Adipocyte (in vitro differentiated cells): ENCODE measurements around the gene VRK2.

Source experiments
- DNase-seq: peaks from one replicate; pipeline ENCODE4 v3.0.0-alpha.2; 2015; ENCODE audit warnings: low read depth
- H3K27me3 ChIP-seq: replicated peaks from 2 replicates; pipeline ENCODE4 v1.7.0; 2013; ENCODE audit warnings: mild to moderate bottlenecking, low read length, moderate library complexity; ENCODE audit not compliant: control insufficient read depth, insufficient read depth
- H3K36me3 ChIP-seq: 2 replicates; pipeline ENCODE4 v1.7.0; 2013; ENCODE audit warnings: low read length, mild to moderate bottlenecking, moderate library complexity; ENCODE audit not compliant: control insufficient read depth, insufficient read depth, severe bottlenecking
- H3K4me1 ChIP-seq: 2 replicates; pipeline ENCODE4 v1.7.0; 2013; ENCODE audit warnings: mild to moderate bottlenecking, low read length, moderate library complexity; ENCODE audit not compliant: control insufficient read depth, insufficient read depth
- H3K4me3 ChIP-seq: 2 replicates; pipeline ENCODE4 v1.7.0; 2013; ENCODE audit warnings: mild to moderate bottlenecking, low read length, moderate library complexity
- H3K9ac ChIP-seq: 2 replicates; pipeline ENCODE4 v1.7.0; 2013; ENCODE audit warnings: mild to moderate bottlenecking, low read length, moderate library complexity
- H3K9me3 ChIP-seq: 2 replicates; pipeline ENCODE4 v1.7.0; 2013; ENCODE audit warnings: mild to moderate bottlenecking, low read length, moderate library complexity; ENCODE audit not compliant: control insufficient read depth

VRK2 gene

GRCh38 chr2:58035352-58035751 lies 11.3 kb upstream of the VRK2 start:
- no peak overlapping the region for H3K4me3 ChIP-seq
- H3K9me3 ChIP-seq: no peaks in the 10 kb centered on the region
- DNase-seq: no peak
- no peaks in the 10 kb centered on the region for H3K4me1 ChIP-seq
- H3K9ac ChIP-seq: no peak overlapping the region
- no peaks in the 10 kb centered on the region for H3K27me3 ChIP-seq
- H3K36me3 ChIP-seq: no peaks in the 10 kb centered on the region

- Histone ChIP-seq H3K9ac (peak overlapping the region; percentile 28), H3K4me3 (peak overlapping the region; percentile 61), H3K27me3 (no peaks in the 10 kb centered on the region), H3K4me1 (peaks cover 8% of the 10 kb centered on the region), H3K9me3 (no peaks in the 10 kb centered on the region), H3K36me3 (no peaks in the 10 kb centered on the region)
- peak; percentile 65 for DNase-seq
These were observed 7.4 kb upstream of the VRK2 start for GRCh38 chr2:58039170-58039611.

GRCh38 chr2:58042486-58042970 lies 4.1 kb upstream of the VRK2 start:
- DNase-seq: peak; percentile 71
- no peaks in the 10 kb centered on the region for H3K9me3 ChIP-seq
- H3K4me3 ChIP-seq: no peak overlapping the region
- no peak overlapping the region for H3K9ac ChIP-seq
- H3K36me3 ChIP-seq: no peaks in the 10 kb centered on the region
- no peaks in the 10 kb centered on the region for H3K27me3 ChIP-seq
- peaks cover 17% of the 10 kb centered on the region for H3K4me1 ChIP-seq

- no peak overlapping the region for H3K9ac ChIP-seq
- no peaks in the 10 kb centered on the region for H3K9me3 ChIP-seq
- H3K27me3 ChIP-seq: no peaks in the 10 kb centered on the region
- peaks cover 26% of the 10 kb centered on the region for H3K4me1 ChIP-seq
- H3K4me3 ChIP-seq: no peak overlapping the region
- no peak for DNase-seq
- H3K36me3 ChIP-seq: no peaks in the 10 kb centered on the region
These were observed 2.5 kb upstream of the VRK2 start for GRCh38 chr2:58044145-58044544.

GRCh38 chr2:58045580-58046334 lies 849 bp upstream of the VRK2 start:
- Histone ChIP-seq H3K9ac (peak overlapping the region; percentile 91), H3K4me3 (peak overlapping the region; percentile 90), H3K9me3 (no peaks in the 10 kb centered on the region), H3K4me1 (peaks cover 26% of the 10 kb centered on the region), H3K27me3 (no peaks in the 10 kb centered on the region), H3K36me3 (no peaks in the 10 kb centered on the region)
- DNase-seq: no peak

GRCh38 chr2:58046335-58046584 lies 346 bp upstream of the VRK2 start:
- H3K9ac ChIP-seq: peak overlapping the region; percentile 91
- H3K36me3 ChIP-seq: no peaks in the 10 kb centered on the region
- no peaks in the 10 kb centered on the region for H3K27me3 ChIP-seq
- H3K4me1 ChIP-seq: peaks cover 26% of the 10 kb centered on the region
- H3K9me3 ChIP-seq: no peaks in the 10 kb centered on the region
- peak overlapping the region; percentile 90 for H3K4me3 ChIP-seq
- DNase-seq: no peak

GRCh38 chr2:58047373-58047935 lies 848 bp downstream of the VRK2 start:
- Histone ChIP-seq H3K4me1 (peaks cover 24% of the 10 kb centered on the region), H3K9ac (peak overlapping the region; percentile 91), H3K9me3 (no peaks in the 10 kb centered on the region), H3K36me3 (no peaks in the 10 kb centered on the region), H3K4me3 (peak overlapping the region; percentile 90), H3K27me3 (no peaks in the 10 kb centered on the region)
- DNase-seq: no peak

GRCh38 chr2:58047961-58048360 lies 1.4 kb downstream of the VRK2 start:
- Histone ChIP-seq H3K4me3 (peak overlapping the region; percentile 90), H3K4me1 (peaks cover 19% of the 10 kb centered on the region), H3K9me3 (no peaks in the 10 kb centered on the region), H3K9ac (peak overlapping the region; percentile 91), H3K36me3 (no peaks in the 10 kb centered on the region), H3K27me3 (no peaks in the 10 kb centered on the region)
- DNase-seq: peak; percentile 4

- DNase-seq: no peak
- no peak overlapping the region for H3K9ac ChIP-seq
- no peaks in the 10 kb centered on the region for H3K36me3 ChIP-seq
- no peaks in the 10 kb centered on the region for H3K27me3 ChIP-seq
- no peak overlapping the region for H3K4me3 ChIP-seq
- H3K4me1 ChIP-seq: peaks cover 24% of the 10 kb centered on the region
- H3K9me3 ChIP-seq: no peaks in the 10 kb centered on the region
These were observed 4.8 kb downstream of the VRK2 start for GRCh38 chr2:58051445-58051844.

GRCh38 chr2:58052978-58053377 lies 6.4 kb downstream of the VRK2 start:
- DNase-seq: no peak
- H3K9ac ChIP-seq: no peak overlapping the region
- H3K9me3 ChIP-seq: no peaks in the 10 kb centered on the region
- H3K27me3 ChIP-seq: no peaks in the 10 kb centered on the region
- H3K36me3 ChIP-seq: no peaks in the 10 kb centered on the region
- no peak overlapping the region for H3K4me3 ChIP-seq
- peaks cover 17% of the 10 kb centered on the region for H3K4me1 ChIP-seq

GRCh38 chr2:58054264-58054663 lies 7.7 kb downstream of the VRK2 start:
- Histone ChIP-seq H3K9me3 (no peaks in the 10 kb centered on the region), H3K4me1 (peaks cover 13% of the 10 kb centered on the region), H3K4me3 (no peak overlapping the region), H3K36me3 (peaks cover 7% of the 10 kb centered on the region), H3K9ac (no peak overlapping the region), H3K27me3 (no peaks in the 10 kb centered on the region)
- peak; percentile 87 for DNase-seq
